BJ (cell line): Measurements from ENCODE around the gene SUMO2. TPM values are rescaled to one million over a fixed set of nuclear protein-coding genes. Genes with fewer than 3 reads are reported as not detected.

Experiments
- CTCF ChIA-PET: fragments of 350-600 bp; formaldehyde crosslinking; extraction: SDS; loops from one replicate; lab custom pipeline; 2021; ENCODE audit warnings: antibody characterized with exemption, inconsistent platforms; lab: Yijun Ruan, JAX
- POLR2A ChIA-PET: fragments of 300-600 bp; sonication (Branson Sonifier 250); formaldehyde crosslinking; extraction: SDS; loops from one replicate; lab custom pipeline; 2021; ENCODE audit warnings: antibody characterized with exemption; lab: Charles Lee
- DNase-seq: peaks from one replicate; pipeline ENCODE4 v3.0.0-alpha.2; 2011; ENCODE audit warnings: low read depth
- H3K27me3 ChIP-seq: 2 replicates; pipeline ENCODE4 v1.6.0; 2011; ENCODE audit warnings: low read length; ENCODE audit not compliant: control insufficient read depth, insufficient read depth
- H3K36me3 ChIP-seq: 2 replicates; pipeline ENCODE4 v1.5.1; 2011; ENCODE audit warnings: low read length; ENCODE audit not compliant: control insufficient read depth, insufficient read depth
- H3K4me3 ChIP-seq: 2 replicates; pipeline ENCODE4 v1.5.1; 2011; ENCODE audit warnings: low read depth, mild to moderate bottlenecking, control low read depth, low read length
- CTCF ChIP-seq: IDR thresholded peaks from 2 replicates; pipeline ENCODE4 v1.5.1; 2011; ENCODE audit warnings: low read depth, mild to moderate bottlenecking, control low read depth, inconsistent platforms, low read length, moderate library complexity; ENCODE audit not compliant: insufficient read depth
- polyA minus RNA-seq: library from RNA; depleted of rRNA, polyadenylated mRNA; stranded (reverse); fragments of >200 nt; gene quantifications from 2 replicates; pipeline ENCODE4 v1.2.3, GENCODE V29; 2011; rRNA and poly(A)+ RNA removed
- polyA plus RNA-seq: library from polyadenylated mRNA; depleted of rRNA; stranded (reverse); fragments of >200 nt; gene quantifications from 2 replicates; pipeline ENCODE4 v1.2.3, GENCODE V29; 2011; rRNA removed

The SUMO2 gene
- polyA plus RNA-seq (131 and 304 TPM in 2 replicates), polyA minus RNA-seq (76.9 and 95.8 TPM in 2 replicates)

- POLR2A ChIA-PET: no interaction called here
- peaks cover 5% of the 10 kb centered on the region for H3K36me3 ChIP-seq
- no peaks in the 10 kb centered on the region for H3K27me3 ChIP-seq
- no peak; the same call in 1 of the 2 replicates for TF ChIP-seq CTCF
- CTCF ChIA-PET: interaction anchor here (0.6 to 1.9 kb wide), 4 partner anchors 9 to 127 kb away, joined by 3 to 12 read pairs (median 3); no protein-coding TSS in a partner anchor
- DNase-seq: peak; percentile 60
- H3K4me3 ChIP-seq: peak within 1 kb of the TSS; percentile 98
These were observed at the start of gene SUMO2 for GRCh38 chr17:75182569-75183436. SUMO2 (minus strand) TSS chr17:75182959; CDS start chr17:75182834, 125 bp downstream.

GRCh38 chr17:75231741-75232464, 49.1 kb upstream of the SUMO2 start:
- DNase-seq: no peak
- H3K4me3 ChIP-seq: no peak overlapping the region
- ChIA-PET CTCF (interaction anchor here (0.6 to 6.7 kb wide), 3 partner anchors 8 to 118 kb away, joined by 3 to 47 read pairs (median 6); no protein-coding TSS in a partner anchor), POLR2A (no interaction called here)
- H3K27me3 ChIP-seq: no peaks in the 10 kb centered on the region
- no peak for TF ChIP-seq CTCF
- peaks cover 27% of the 10 kb centered on the region for H3K36me3 ChIP-seq

- Histone ChIP-seq H3K4me3 (no peak overlapping the region), H3K36me3 (peaks cover 29% of the 10 kb centered on the region), H3K27me3 (no peaks in the 10 kb centered on the region)
- POLR2A ChIA-PET: no interaction called here
- CTCF ChIA-PET: interaction anchor here (0.6 to 6.7 kb wide), 4 partner anchors 9 to 320 kb away, joined by 3 to 47 read pairs (median 4); no protein-coding TSS in a partner anchor
- no peak for TF ChIP-seq CTCF
- no peak for DNase-seq
These were observed 48.3 kb upstream of the SUMO2 start for GRCh38 chr17:75231071-75231470.

- no peak for DNase-seq
- no peak overlapping the region for H3K4me3 ChIP-seq
- ChIA-PET POLR2A (no interaction called here), CTCF (interaction anchor here (0.7 to 6.7 kb wide), 2 partner anchors 8 to 11 kb away, joined by 3 to 47 read pairs; no protein-coding TSS in a partner anchor)
- no peaks in the 10 kb centered on the region for H3K27me3 ChIP-seq
- peaks cover 28% of the 10 kb centered on the region for H3K36me3 ChIP-seq
- TF ChIP-seq CTCF: no peak
These were observed 46.1 kb upstream of the SUMO2 start for GRCh38 chr17:75228847-75229246.
